B cell (primary cell): ENCODE data around the gene CWC27. TPM values are rescaled to one million over a fixed set of nuclear protein-coding genes. Genes with fewer than 3 reads are reported as not detected.

ENCODE experiments used
- ATAC-seq: fragments of 200-7000 bp; cut with Tn5 transposase; one replicate; pipeline ENCODE4 v1.10.0; 2021; ENCODE audit warnings: low read depth, mild to moderate bottlenecking, moderate number of reproducible peaks, moderate library complexity
- CTCF ChIA-PET: fragments of 350-600 bp; sonication (Branson Sonifier 250); formaldehyde crosslinking; loops from one replicate; lab custom pipeline; 2021; ENCODE audit warnings: antibody characterized with exemption, inconsistent platforms; lab: Charles Lee
- POLR2A ChIA-PET: fragments of 350-600 bp; sonication (Branson Sonifier 250); formaldehyde crosslinking; loops from one replicate; lab custom pipeline; 2021; ENCODE audit warnings: antibody characterized with exemption; lab: Charles Lee
- DNase-seq: peaks from one replicate; pipeline ENCODE4 v3.0.0; 2013
- H2AFZ ChIP-seq: 2 replicates; pipeline ENCODE4 v1.6.1; 2012; ENCODE audit warnings: mild to moderate bottlenecking, low read depth, low read length; ENCODE audit not compliant: insufficient read depth, poor library complexity, severe bottlenecking
- H3K27ac ChIP-seq, 2 donors: 1 replicate in 1 of 2; 2 replicates in 1 of 2; pipeline ENCODE4 v1.5.1; 2012 to 2013; ENCODE audit warnings: low read length in 2 of 2, mild to moderate bottlenecking in 2 of 2, moderate library complexity in 1 of 2
- H3K27me3 ChIP-seq, 4 experiments: fragments of 200-600 bp in 1 of 4; sonication (generic) in 1 of 4; replicated peaks in 1 of 4; 1 replicate in 2 of 4; 2 replicates in 2 of 4; pipeline versions ENCODE4 v1.6.1 to v1.7.0; 2013 to 2016; ENCODE audit warnings: low read length in 3 of 4, mild to moderate bottlenecking in 2 of 4, mixed read lengths in 1 of 4, moderate library complexity in 1 of 4; ENCODE audit not compliant: insufficient read depth in 4 of 4, control insufficient read depth in 3 of 4; ENCODE audit errors: control extremely low read depth in 1 of 4
- H3K36me3 ChIP-seq, 2 experiments: replicated peaks in 1 of 2; 1 replicate in 1 of 2; 2 replicates in 1 of 2; pipeline versions ENCODE4 v1.6.1 to v1.7.1; 2013; ENCODE audit warnings: low read length in 1 of 2; ENCODE audit not compliant: insufficient read depth in 2 of 2, control insufficient read depth in 1 of 2; ENCODE audit errors: control extremely low read depth in 1 of 2, extremely low read depth in 1 of 2
- H3K4me1 ChIP-seq, 2 donors: fragments of 200-600 bp in 1 of 2; sonication (generic) in 1 of 2; 1 replicate in 1 of 2; 2 replicates in 1 of 2; pipeline versions ENCODE4 v1.5.1 to v1.6.1; 2013 to 2017; ENCODE audit warnings: low read length in 2 of 2; ENCODE audit not compliant: control insufficient read depth in 2 of 2, insufficient read depth in 2 of 2
- H3K4me2 ChIP-seq: replicated peaks from 2 replicates; pipeline ENCODE3; 2012; ENCODE audit warnings: mild to moderate bottlenecking, low read depth, low read length; ENCODE audit not compliant: poor library complexity, severe bottlenecking
- H3K4me3 ChIP-seq, 5 experiments: fragments of 200-600 bp in 1 of 5; sonication (generic) in 1 of 5; 1 replicate in 3 of 5; 2 replicates in 2 of 5; pipeline versions ENCODE4 v1.5.1 to v1.7.0; 2011 to 2016; ENCODE audit warnings: low read length in 4 of 5, mild to moderate bottlenecking in 4 of 5, low read depth in 2 of 5, control low read depth in 1 of 5, moderate library complexity in 1 of 5; ENCODE audit not compliant: insufficient read depth in 1 of 5; ENCODE audit errors: control extremely low read depth in 1 of 5, extremely low read depth in 1 of 5
- H3K79me2 ChIP-seq: fragments of 200-600 bp; sonication (generic); one replicate; pipeline ENCODE4 v1.6.0; 2016; ENCODE audit warnings: low read length; ENCODE audit not compliant: control insufficient read depth, insufficient read depth
- H3K9ac ChIP-seq: fragments of 200-600 bp; sonication (generic); 2 replicates; pipeline ENCODE4 v1.6.1; 2017; ENCODE audit warnings: mild to moderate bottlenecking, low read length, moderate library complexity
- H3K9me3 ChIP-seq, 3 donors: one replicate each; pipeline versions ENCODE4 v1.6.1 to v1.7.1; 2013; ENCODE audit warnings: low read length in 2 of 3; ENCODE audit not compliant: control insufficient read depth in 2 of 3, insufficient read depth in 1 of 3; ENCODE audit errors: control extremely low read depth in 1 of 3
- H4K20me1 ChIP-seq: 2 replicates; pipeline ENCODE4 v1.6.0; 2012; ENCODE audit warnings: mild to moderate bottlenecking, low read length; ENCODE audit not compliant: insufficient read depth, control insufficient read depth, poor library complexity, severe bottlenecking
- H3K27ac Mint-ChIP-seq: one replicate; pipeline ENCODE4 v1.8.0; 2021; ENCODE audit warnings: mixed read lengths
- H3K27me3 Mint-ChIP-seq: one replicate; pipeline ENCODE4 v1.8.0; 2021; ENCODE audit warnings: mixed read lengths
- H3K4me1 Mint-ChIP-seq: one replicate; pipeline ENCODE4 v1.8.0; 2021; ENCODE audit warnings: mixed read lengths
- H3K4me3 Mint-ChIP-seq: one replicate; pipeline ENCODE4 v1.8.0; 2021; ENCODE audit warnings: mixed read lengths
- H3K9me3 Mint-ChIP-seq: one replicate; pipeline ENCODE4 v1.8.0; 2022; ENCODE audit warnings: mixed read lengths; ENCODE audit not compliant: insufficient read depth
- EZH2 ChIP-seq: IDR thresholded peaks from 2 replicates; pipeline ENCODE4 v1.6.1; 2012; ENCODE audit warnings: borderline replicate concordance, low read depth, mild to moderate bottlenecking, moderate library complexity, low read length; ENCODE audit not compliant: insufficient read depth, poor library complexity, severe bottlenecking
- WGBS: methylation state at CpG from one replicate; pipeline ENCODE4 v1.1.5; 2013; ENCODE audit warnings: missing lambda C conversion rate; ENCODE audit not compliant: insufficient coverage; 5-methylcytosine and 5-hydroxymethylcytosine counted together
- intact Hi-C: fragments of 100-400 bp; cut with micrococcal nuclease; formaldehyde crosslinking; loops from one replicate; pipeline ENCODE4 v1.10.0; 2022
- polyA plus RNA-seq: library from polyadenylated mRNA; depleted of rRNA; stranded (reverse); fragments of >200 nt; gene quantifications from 2 replicates; pipeline ENCODE4 v1.2.3, GENCODE V29; 2012
- total RNA-seq, 2 donors: library from RNA; stranded (reverse); fragments of 120-200 nt in 1 of 2; gene quantifications; 1 replicate in 1 of 2; 2 replicates in 1 of 2; pipeline versions ENCODE4 v1.2.3 to v1.2.4, GENCODE V29; 2013 to 2022
- TF ChIP-seq, protein P1 (sequence below): fragments of 200-600 bp; IDR thresholded peaks from one replicate; pipeline ENCODE4 v1.8.0; 2022; ENCODE audit warnings: antibody characterized with exemption, mild to moderate bottlenecking

CWC27 gene
- total and polyA plus RNA-seq, 2 donors (not counting 1 experiment from before 2014, with no cell fraction given), result 6.6 to 30.5 TPM

DNA sequence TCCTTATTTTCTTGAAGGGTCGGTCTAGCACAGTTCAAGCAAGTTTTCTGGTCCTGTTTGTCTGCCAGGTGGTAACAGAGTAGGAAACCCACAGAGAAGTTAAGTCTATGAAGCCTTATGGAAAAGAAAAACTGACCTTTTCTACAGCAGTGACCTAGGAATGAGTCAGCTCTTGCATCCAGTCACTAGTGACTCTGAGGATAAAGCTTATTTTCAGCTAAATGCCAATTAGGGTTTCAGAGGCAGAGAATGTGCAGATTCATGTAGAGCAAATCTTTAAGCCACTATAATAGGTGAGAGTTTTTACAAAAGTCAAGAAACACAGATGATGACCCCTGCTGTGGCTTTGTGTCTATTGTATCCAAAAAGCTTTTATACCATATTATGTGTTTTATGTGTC, 100.7 kb downstream of the CWC27 start:
- H3K27ac ChIP-seq, result no peak overlapping the region
- WGBS, result no CpG with 5 or more reads among the region's 1 CpG
- TF ChIP-seq, protein P1, sequence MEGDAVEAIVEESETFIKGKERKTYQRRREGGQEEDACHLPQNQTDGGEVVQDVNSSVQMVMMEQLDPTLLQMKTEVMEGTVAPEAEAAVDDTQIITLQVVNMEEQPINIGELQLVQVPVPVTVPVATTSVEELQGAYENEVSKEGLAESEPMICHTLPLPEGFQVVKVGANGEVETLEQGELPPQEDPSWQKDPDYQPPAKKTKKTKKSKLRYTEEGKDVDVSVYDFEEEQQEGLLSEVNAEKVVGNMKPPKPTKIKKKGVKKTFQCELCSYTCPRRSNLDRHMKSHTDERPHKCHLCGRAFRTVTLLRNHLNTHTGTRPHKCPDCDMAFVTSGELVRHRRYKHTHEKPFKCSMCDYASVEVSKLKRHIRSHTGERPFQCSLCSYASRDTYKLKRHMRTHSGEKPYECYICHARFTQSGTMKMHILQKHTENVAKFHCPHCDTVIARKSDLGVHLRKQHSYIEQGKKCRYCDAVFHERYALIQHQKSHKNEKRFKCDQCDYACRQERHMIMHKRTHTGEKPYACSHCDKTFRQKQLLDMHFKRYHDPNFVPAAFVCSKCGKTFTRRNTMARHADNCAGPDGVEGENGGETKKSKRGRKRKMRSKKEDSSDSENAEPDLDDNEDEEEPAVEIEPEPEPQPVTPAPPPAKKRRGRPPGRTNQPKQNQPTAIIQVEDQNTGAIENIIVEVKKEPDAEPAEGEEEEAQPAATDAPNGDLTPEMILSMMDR, result no peak
- TF ChIP-seq EZH2, result no peak
- DNase-seq (no peak), ATAC-seq (no peak)
- Mint-ChIP-seq H3K4me3 (no peak overlapping the region), H3K27me3 (no peaks in the 10 kb centered on the region), H3K9me3 (no peaks in the 10 kb centered on the region), H3K27ac (no peak overlapping the region), H3K4me1 (no peaks in the 10 kb centered on the region)
- ChIA-PET POLR2A (no interaction called here), CTCF (no interaction called here)
- H3K79me2 ChIP-seq, result no peaks in the 10 kb centered on the region
- H4K20me1 ChIP-seq, result no peaks in the 10 kb centered on the region
- H3K4me1 ChIP-seq, result no peaks in the 10 kb centered on the region
- no peak overlapping the region for H3K9ac ChIP-seq
- H3K4me3 ChIP-seq, result no peak overlapping the region
- intact Hi-C loops, result no loop called here
- no peak overlapping the region for H3K4me2 ChIP-seq
- no peak overlapping the region for H2AFZ ChIP-seq
- H3K36me3 ChIP-seq, result no peaks in the 10 kb centered on the region
- H3K9me3 ChIP-seq, result no peaks in the 10 kb centered on the region
- H3K27me3 ChIP-seq, result no peaks in the 10 kb centered on the region

DNA sequence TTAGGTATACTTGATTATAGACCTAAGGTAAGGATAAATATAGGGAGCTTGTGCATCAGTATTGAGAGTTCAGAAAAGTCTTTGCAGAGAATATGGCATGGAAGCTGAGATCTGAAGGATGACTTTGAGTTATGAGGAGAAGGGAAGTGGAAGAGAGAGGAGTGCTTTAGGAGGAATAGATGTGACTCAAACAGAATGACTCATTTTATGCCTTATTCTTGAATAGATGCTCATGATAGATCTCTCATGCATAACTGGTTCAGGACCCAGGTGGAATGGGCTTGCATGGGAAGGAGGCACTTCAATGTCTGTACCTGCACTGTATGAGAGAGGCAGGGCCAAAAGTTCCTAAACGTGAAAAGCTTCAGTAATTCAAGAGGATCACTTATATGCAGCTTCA, 103.3 kb downstream of the CWC27 start:
- Histone ChIP-seq H3K4me1 (no peaks in the 10 kb centered on the region), H3K9ac (no peak overlapping the region), H3K4me3 (no peak overlapping the region), H3K9me3 (no peaks in the 10 kb centered on the region), H3K36me3 (no peaks in the 10 kb centered on the region), H3K79me2 (no peaks in the 10 kb centered on the region), H3K27me3 (no peaks in the 10 kb centered on the region), H3K27ac (no peak overlapping the region), H4K20me1 (no peaks in the 10 kb centered on the region), H2AFZ (no peak overlapping the region), H3K4me2 (no peak overlapping the region)
- ATAC-seq (no peak), DNase-seq (no peak)
- CTCF ChIA-PET, result no interaction called here
- Mint-ChIP-seq H3K9me3 (no peaks in the 10 kb centered on the region), H3K4me3 (no peak overlapping the region), H3K27ac (no peak overlapping the region), H3K27me3 (no peaks in the 10 kb centered on the region), H3K4me1 (no peaks in the 10 kb centered on the region)
- intact Hi-C loops, result no loop called here
- no CpG with 5 or more reads among the region's 1 CpG for WGBS
- POLR2A ChIA-PET, result no interaction called here
- no peak for TF ChIP-seq EZH2
- TF ChIP-seq, protein P1, result no peak
